ENCODE measurements around the gene PPP2R2D. TPM values are rescaled to one million over a fixed set of nuclear protein-coding genes. Genes with fewer than 3 reads are reported as not detected.

Gene PPP2R2D
- total RNA-seq, 2 experiments from 2014 or later: 37.4 to 38.5 TPM

GRCh38 chr10:131930150-131930549, 29.3 kb downstream of the PPP2R2D start:
- Histone ChIP-seq H3K4me1 (ENCODE audit: insufficient read depth, low read length, poor library complexity, severe bottlenecking) (peaks cover 15% of the 10 kb centered on the region), H3K36me3 (ENCODE audit: insufficient read depth, low read length) (peaks cover 27% of the 10 kb centered on the region), H4K20me1 (ENCODE audit: insufficient read depth, low read length) (no peaks in the 10 kb centered on the region; the same call in 1 of the 2 replicates), H3K9me2 (ENCODE audit: insufficient read depth, low read length) (no peaks in the 10 kb centered on the region), H2AFZ (ENCODE audit: low read length) (no peak overlapping the region), H3K27ac (ENCODE audit: low read depth, low read length, poor library complexity, severe bottlenecking) (no peak overlapping the region), H3K4me2 (ENCODE audit: low read length) (no peak overlapping the region), H3K79me2 (ENCODE audit: insufficient read depth, low read depth, low read length) (peaks cover 85% of the 10 kb centered on the region), H3K4me3 (ENCODE audit: low read depth, low read length, poor library complexity, severe bottlenecking) (no peak overlapping the region), H3K9me3 (ENCODE audit: low read length) (peaks cover 6% of the 10 kb centered on the region)
- ChIA-PET POLR2A (no interaction called here), CTCF (ENCODE audit: unreplicated experiment) (no interaction called here)
- TF ChIP-seq CTCF (conservative IDR thresholded peaks at IDR 0.05; ENCODE audit: low read length) (no peak), EZH2phosphoT487 (IDR thresholded peaks at IDR 0.05; ENCODE audit: borderline replicate concordance, low read depth, low read length) (no peak)
- intact Hi-C loops (cut with micrococcal nuclease; ENCODE audit: unreplicated experiment): no loop called here
- DNase-seq (ENCODE audit: low spot score): no peak
- BruUV-seq (replicated peaks): no TSS peak

DNA sequence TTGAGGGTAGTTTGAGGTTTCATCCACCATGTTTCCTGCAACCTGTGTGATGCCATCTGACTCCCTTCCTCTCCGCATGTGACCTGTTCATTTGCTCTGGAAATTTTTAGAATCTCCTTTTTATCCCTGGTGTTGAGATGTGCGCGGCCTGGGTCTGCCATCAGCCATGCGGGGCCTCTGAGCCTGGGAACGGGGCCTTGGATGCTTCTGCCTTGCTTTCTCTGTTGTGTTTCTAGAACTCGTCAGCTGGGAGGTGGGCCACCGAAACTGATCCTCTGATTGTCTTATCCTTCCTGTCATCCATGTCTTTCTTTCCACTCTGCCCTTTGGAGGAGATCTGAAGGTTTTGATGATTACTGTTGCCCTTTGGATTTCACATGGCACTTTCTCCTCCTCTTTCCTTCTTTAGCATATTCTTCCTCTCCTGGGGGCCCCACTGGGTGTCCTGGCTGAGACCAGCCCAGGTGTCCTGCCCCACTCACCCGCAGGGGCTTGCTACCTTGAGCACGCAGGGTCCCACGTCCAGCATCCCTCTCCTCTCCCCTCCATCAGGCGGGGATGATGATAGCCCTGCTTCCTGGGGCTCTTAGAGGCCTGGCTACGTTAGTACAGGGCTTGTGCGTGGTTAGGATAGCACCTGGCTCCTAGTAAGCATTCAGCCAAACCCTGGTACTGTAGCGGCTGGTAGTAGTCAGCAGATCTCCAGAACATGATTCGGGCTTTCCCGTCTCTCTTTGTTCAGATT, 29.9 kb downstream of the PPP2R2D start:
- H3K27ac ChIP-seq (ENCODE audit: low read depth, low read length, poor library complexity, severe bottlenecking): no peak overlapping the region
- H3K9me3 ChIP-seq (ENCODE audit: low read length): no peaks in the 10 kb centered on the region
- DNase-seq (ENCODE audit: low spot score): no peak
- intact Hi-C loops (cut with micrococcal nuclease; ENCODE audit: unreplicated experiment): no loop called here
- BruUV-seq (replicated peaks): no TSS peak
- CTCF ChIA-PET (ENCODE audit: unreplicated experiment): no interaction called here
- no peak for TF ChIP-seq CTCF (conservative IDR thresholded peaks at IDR 0.05; ENCODE audit: low read length)
- TF ChIP-seq EZH2phosphoT487 (IDR thresholded peaks at IDR 0.05; ENCODE audit: borderline replicate concordance, low read depth, low read length): no peak
- peaks cover 27% of the 10 kb centered on the region for H3K36me3 ChIP-seq (ENCODE audit: insufficient read depth, low read length)
- no peak overlapping the region for H3K4me2 ChIP-seq (ENCODE audit: low read length)
- POLR2A ChIA-PET: no interaction called here
- no peaks in the 10 kb centered on the region; the same call in 1 of the 2 replicates for H4K20me1 ChIP-seq (ENCODE audit: insufficient read depth, low read length)
- no peak overlapping the region for H3K4me3 ChIP-seq (ENCODE audit: low read depth, low read length, poor library complexity, severe bottlenecking)
- H3K4me1 ChIP-seq (ENCODE audit: insufficient read depth, low read length, poor library complexity, severe bottlenecking): peaks cover 17% of the 10 kb centered on the region
- no peaks in the 10 kb centered on the region for H3K9me2 ChIP-seq (ENCODE audit: insufficient read depth, low read length)
- no peak overlapping the region for H2AFZ ChIP-seq (ENCODE audit: low read length)
- peaks cover 79% of the 10 kb centered on the region for H3K79me2 ChIP-seq (ENCODE audit: insufficient read depth, low read depth, low read length)

GRCh38 chr10:131931981-131932380, 31.2 kb downstream of the PPP2R2D start:
- Histone ChIP-seq H3K4me1 (ENCODE audit: insufficient read depth, low read length, poor library complexity, severe bottlenecking) (peaks cover 17% of the 10 kb centered on the region), H3K27ac (ENCODE audit: low read depth, low read length, poor library complexity, severe bottlenecking) (no peak overlapping the region), H2AFZ (ENCODE audit: low read length) (no peak overlapping the region), H3K36me3 (ENCODE audit: insufficient read depth, low read length) (peaks cover 29% of the 10 kb centered on the region), H3K9me2 (ENCODE audit: insufficient read depth, low read length) (no peaks in the 10 kb centered on the region), H3K79me2 (ENCODE audit: insufficient read depth, low read depth, low read length) (peaks cover 66% of the 10 kb centered on the region), H3K4me2 (ENCODE audit: low read length) (no peak overlapping the region), H4K20me1 (ENCODE audit: insufficient read depth, low read length) (no peaks in the 10 kb centered on the region; the same call in 1 of the 2 replicates), H3K9me3 (ENCODE audit: low read length) (no peaks in the 10 kb centered on the region), H3K4me3 (ENCODE audit: low read depth, low read length, poor library complexity, severe bottlenecking) (no peak overlapping the region)
- no TSS peak for BruUV-seq (replicated peaks)
- intact Hi-C loops (cut with micrococcal nuclease; ENCODE audit: unreplicated experiment): no loop called here
- DNase-seq (ENCODE audit: low spot score): no peak
- ChIA-PET CTCF (ENCODE audit: unreplicated experiment) (no interaction called here), POLR2A (interaction anchor here (0.6 kb wide), 1 partner anchor 30 kb away, joined by 3 read pairs; no protein-coding TSS in a partner anchor)
- TF ChIP-seq CTCF (conservative IDR thresholded peaks at IDR 0.05; ENCODE audit: low read length) (no peak), EZH2phosphoT487 (IDR thresholded peaks at IDR 0.05; ENCODE audit: borderline replicate concordance, low read depth, low read length) (no peak)

Data from OCI-LY7 (cell line).